Measurements from ENCODE around the gene TEF.

TEF gene

DNA sequence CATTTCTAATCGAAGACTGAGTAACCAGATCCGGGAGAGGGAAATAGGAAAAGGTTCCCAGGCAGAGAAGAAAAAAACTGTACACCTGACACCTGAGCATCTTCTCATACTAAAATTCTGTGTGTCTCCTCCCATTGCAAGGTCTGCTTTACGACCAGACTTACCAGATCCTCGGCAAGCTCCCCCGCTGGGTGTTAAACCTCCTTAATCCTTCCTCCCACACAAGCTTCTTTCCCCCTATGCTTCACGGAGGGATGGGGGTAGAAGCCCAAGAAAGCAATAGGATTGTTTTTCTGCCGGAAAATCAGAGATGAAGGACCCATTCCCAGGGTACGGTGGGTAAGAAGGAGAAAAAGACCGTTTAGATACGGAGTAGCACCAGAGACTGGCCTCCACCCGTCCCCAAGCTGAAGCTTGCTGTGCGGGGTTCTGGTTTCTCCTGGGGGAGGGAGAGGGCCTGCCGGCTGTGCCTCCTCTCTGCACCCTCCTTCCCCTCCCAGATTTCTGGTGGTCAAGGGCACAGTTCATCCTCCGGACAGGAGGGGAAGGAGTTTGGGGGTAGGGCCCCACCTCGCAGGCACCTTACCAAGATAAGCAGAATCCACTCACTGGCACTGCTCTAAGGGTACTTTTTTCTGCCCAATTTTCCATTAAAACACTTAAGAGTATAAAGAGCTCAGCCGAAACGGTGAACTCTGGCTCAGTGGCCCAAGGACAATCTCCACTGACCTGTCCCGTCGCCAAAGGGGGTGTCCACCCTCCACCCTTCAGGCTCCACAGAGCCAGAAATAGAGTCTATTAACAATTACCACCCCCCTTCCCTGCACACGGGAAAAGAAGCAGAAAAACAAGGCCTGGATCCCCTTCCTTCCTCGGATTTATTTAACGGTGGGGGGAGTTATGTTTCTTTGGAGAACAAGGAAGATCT, 63.7 kb downstream of the TEF start:
- TF ChIP-seq, protein P1, sequence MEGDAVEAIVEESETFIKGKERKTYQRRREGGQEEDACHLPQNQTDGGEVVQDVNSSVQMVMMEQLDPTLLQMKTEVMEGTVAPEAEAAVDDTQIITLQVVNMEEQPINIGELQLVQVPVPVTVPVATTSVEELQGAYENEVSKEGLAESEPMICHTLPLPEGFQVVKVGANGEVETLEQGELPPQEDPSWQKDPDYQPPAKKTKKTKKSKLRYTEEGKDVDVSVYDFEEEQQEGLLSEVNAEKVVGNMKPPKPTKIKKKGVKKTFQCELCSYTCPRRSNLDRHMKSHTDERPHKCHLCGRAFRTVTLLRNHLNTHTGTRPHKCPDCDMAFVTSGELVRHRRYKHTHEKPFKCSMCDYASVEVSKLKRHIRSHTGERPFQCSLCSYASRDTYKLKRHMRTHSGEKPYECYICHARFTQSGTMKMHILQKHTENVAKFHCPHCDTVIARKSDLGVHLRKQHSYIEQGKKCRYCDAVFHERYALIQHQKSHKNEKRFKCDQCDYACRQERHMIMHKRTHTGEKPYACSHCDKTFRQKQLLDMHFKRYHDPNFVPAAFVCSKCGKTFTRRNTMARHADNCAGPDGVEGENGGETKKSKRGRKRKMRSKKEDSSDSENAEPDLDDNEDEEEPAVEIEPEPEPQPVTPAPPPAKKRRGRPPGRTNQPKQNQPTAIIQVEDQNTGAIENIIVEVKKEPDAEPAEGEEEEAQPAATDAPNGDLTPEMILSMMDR (IDR thresholded peaks at IDR 0.05): no peak
- peak overlapping the region; percentile 93 to 98 for H3K27ac ChIP-seq
- DNase-seq (ENCODE audit: low spot score): no peak
- H3K4me3 ChIP-seq: peak overlapping the region; percentile 93

DNA sequence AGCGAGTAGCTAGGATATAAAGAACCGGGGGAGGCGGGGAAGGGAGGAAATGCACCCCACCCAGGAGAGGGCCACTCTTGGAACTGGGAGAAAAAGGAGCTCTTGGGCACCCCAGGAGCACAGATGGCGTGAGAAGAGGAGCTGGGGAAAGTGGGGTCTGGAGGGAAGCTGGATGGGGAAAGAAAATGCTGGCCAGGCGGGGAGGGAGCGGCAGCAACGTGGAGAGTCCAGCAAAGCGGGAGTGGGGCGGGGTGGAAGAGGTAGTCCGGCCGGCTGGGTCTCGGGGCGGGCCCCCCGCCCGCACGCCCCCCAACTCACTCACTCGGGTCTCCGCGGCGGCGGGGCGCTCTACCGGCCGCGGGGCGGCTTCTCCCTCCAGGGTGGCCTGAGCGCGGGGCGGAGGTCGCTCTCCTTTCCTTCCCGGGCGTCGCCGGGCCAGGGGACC, 64.3 kb downstream of the TEF start:
- peak overlapping the region; percentile 93 to 98 for H3K27ac ChIP-seq
- DNase-seq (ENCODE audit: low spot score): no peak
- TF ChIP-seq, protein P1 (IDR thresholded peaks at IDR 0.05): no peak
- peak overlapping the region; percentile 93 for H3K4me3 ChIP-seq

DNA sequence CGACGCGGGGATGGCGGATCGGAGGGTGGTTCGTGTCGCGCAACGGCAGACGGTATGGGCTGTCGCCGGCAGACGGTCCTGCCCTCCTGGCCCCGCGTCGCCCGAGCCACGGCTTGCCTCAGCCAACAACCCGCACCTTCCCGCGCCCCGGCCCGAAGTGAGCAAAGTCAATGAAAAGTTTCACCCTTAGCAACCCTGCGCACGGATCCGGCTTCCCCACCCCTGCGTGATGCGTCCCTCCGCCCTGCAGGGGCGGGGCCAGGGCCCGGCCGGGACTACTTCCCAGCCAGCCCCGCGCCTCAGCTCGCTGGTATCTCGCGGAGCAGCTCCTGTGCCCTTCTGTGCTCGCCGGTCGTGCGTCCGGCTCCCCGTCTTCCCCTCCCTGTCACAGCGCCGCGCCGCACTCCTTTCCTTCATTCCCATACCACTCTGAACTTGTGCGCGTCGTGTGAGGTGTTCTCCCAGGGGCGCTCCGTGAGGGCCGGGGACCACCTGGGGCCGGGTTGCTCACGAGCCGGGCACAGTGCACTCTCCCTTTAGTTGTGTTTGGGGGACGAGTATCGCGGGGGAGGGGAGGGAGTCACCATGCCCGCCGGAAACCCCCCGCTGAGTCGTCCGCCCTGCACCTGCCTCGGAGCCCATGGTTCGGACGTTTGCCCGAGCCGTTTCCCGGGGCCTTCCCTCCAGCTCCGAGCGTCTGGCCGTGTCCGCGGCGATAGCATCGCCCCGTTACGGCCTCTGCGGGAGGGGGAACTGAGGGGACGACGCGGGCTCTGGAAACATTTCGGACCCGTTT, 65.1 kb downstream of the TEF start, which contains the start of gene TOB2:
Gene TOB2, minus strand, starts transcription at position 163 of the 796 bp plus-strand sequence. CDS start 9,456 bp downstream, outside the sequence.
- TF ChIP-seq, protein P1 (IDR thresholded peaks at IDR 0.05): no peak
- H3K4me3 ChIP-seq: peak within 1 kb of the TSS; percentile 93
- DNase-seq (ENCODE audit: low spot score): peak; percentile 95

DNA sequence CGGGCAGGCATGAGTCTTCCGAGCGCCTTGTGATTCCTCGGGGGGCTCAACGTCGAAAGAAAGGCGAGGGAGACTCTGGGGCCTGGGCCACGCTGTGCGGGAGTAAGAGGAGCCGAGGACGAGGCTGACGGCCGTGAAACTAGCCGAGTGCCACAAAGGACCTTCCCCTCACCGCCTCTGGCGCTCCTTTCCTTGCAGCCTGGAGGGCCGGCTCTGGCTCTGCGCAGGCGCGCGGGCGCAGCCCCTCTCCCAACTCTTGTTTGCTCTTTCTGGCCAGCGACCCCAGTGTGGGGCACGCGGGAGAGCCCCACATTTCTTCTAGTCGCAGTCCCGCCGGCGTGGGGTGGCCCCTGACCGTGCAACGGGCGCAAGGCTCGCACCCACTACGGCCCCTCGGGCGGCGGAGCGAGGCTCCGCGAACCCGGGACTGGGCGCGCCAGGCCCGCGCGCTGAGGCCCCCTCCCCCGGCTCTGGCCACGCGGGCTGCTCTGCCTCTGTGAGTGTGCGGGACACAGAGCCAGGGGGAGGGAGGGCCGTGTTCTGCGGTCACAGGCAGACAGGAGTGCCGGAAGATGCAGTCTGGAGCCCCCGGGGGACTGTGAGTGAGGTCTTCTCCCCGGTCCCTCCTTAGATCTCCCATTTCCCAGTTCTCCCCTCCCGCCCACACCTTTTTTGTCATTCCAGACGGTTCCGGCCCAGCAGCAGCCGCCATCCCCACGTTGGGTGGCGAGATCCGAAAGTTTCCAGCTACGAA, 65.9 kb downstream of the TEF start:
- peak; percentile 88 for DNase-seq (ENCODE audit: low spot score)
- H3K27ac ChIP-seq: peak overlapping the region; percentile 93 to 98
- peak overlapping the region; percentile 93 for H3K4me3 ChIP-seq
- TF ChIP-seq, protein P1 (IDR thresholded peaks at IDR 0.05): no peak

More for the DNA sequence above, 65.1 kb downstream of the TEF start, which contains the start of gene TOB2:
- peak within 1 kb of the TSS; percentile 93 to 98 for H3K27ac ChIP-seq

- H3K4me3 ChIP-seq: peak overlapping the region; percentile 93
- TF ChIP-seq, protein P1 (IDR thresholded peaks at IDR 0.05): no peak
- peak; percentile 98 for DNase-seq (ENCODE audit: low spot score)
- peak overlapping the region; percentile 93 to 98 for H3K27ac ChIP-seq
These were observed 66.6 kb downstream of the TEF start for GRCh38 chr22:41448189-41448808.
